Mesodermal cell (in vitro differentiated cells): Measurements from ENCODE around the gene LIG4.

ENCODE experiments used
- H3K27ac ChIP-seq: 2 replicates; pipeline ENCODE4 v1.7.0; 2013; ENCODE audit warnings: mild to moderate bottlenecking, low read depth, low read length, moderate library complexity; ENCODE audit not compliant: severe bottlenecking
- H3K36me3 ChIP-seq: 2 replicates; pipeline ENCODE4 v1.7.1; 2013; ENCODE audit warnings: mild to moderate bottlenecking, low read length, moderate library complexity; ENCODE audit not compliant: control insufficient read depth, insufficient read depth
- H3K4me1 ChIP-seq: one replicate; pipeline ENCODE4 v1.7.1; 2013; ENCODE audit warnings: mild to moderate bottlenecking, low read length; ENCODE audit not compliant: insufficient read depth, control insufficient read depth, poor library complexity, severe bottlenecking
- H3K4me3 ChIP-seq: 2 replicates; pipeline ENCODE4 v1.7.0; 2013; ENCODE audit warnings: low read length, control low read depth, mild to moderate bottlenecking; ENCODE audit not compliant: insufficient read depth, poor library complexity, severe bottlenecking; ENCODE audit errors: extremely low read depth
- H3K9me3 ChIP-seq: 2 replicates; pipeline ENCODE4 v1.7.1; 2013; ENCODE audit warnings: mild to moderate bottlenecking, low read length, moderate library complexity; ENCODE audit not compliant: control insufficient read depth
- WGBS, 2 experiments: methylation state at CpG; one replicate each; pipeline ENCODE4 v1.1.5; 2013; ENCODE audit warnings: missing lambda C conversion rate in 2 of 2; ENCODE audit not compliant: insufficient coverage in 2 of 2; 5-methylcytosine and 5-hydroxymethylcytosine counted together

The LIG4 gene

GRCh38 chr13:108194435-108194936 lies 20.9 kb downstream of the LIG4 start:
- Histone ChIP-seq H3K4me3 (no peak overlapping the region), H3K27ac (no peak overlapping the region), H3K4me1 (no peaks in the 10 kb centered on the region), H3K9me3 (peaks cover 14% of the 10 kb centered on the region), H3K36me3 (no peaks in the 10 kb centered on the region)
- 94% methylated on average over 4 to 5 of the region's 5 CpGs for WGBS, 2 experiments

- Histone ChIP-seq H3K36me3 (no peaks in the 10 kb centered on the region), H3K4me1 (no peaks in the 10 kb centered on the region), H3K27ac (no peak overlapping the region), H3K4me3 (no peak overlapping the region), H3K9me3 (peaks cover 14% of the 10 kb centered on the region)
Measured at GRCh38 chr13:108193806-108194205, 21.5 kb downstream of the LIG4 start.

- Histone ChIP-seq H3K9me3 (peaks cover 12% of the 10 kb centered on the region), H3K36me3 (no peaks in the 10 kb centered on the region), H3K27ac (no peak overlapping the region), H3K4me3 (no peak overlapping the region), H3K4me1 (no peaks in the 10 kb centered on the region)
- WGBS, 2 experiments = 88 to 90% methylated on average over 1 to 2 of the region's 3 CpGs
Measured at GRCh38 chr13:108190897-108191296, 24.4 kb downstream of the LIG4 start.

DNA sequence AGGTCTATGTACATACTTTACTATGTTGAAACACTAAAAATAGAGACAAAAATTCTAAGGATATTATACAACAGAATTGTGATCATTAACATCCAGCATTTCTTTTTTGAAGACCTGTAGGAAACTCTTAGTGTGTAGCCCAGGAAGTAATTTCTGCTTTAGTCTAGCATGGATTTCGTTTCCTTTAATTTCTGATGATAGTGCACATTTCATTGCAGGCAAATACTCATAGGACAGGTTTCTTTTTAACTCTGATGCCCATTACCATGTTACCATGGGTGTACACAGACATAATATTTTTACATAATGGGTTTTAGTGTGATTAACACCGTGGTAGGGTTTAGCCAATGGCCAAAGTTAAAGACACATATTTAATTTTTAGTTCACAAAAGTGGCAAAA lies 27.1 kb downstream of the LIG4 start:
- H3K4me3 ChIP-seq = no peak overlapping the region
- no peak overlapping the region for H3K27ac ChIP-seq
- no peaks in the 10 kb centered on the region for H3K9me3 ChIP-seq
- WGBS, 2 experiments = 50% methylated on average over 1 of the region's 2 CpGs; no CpG with 5 or more reads in 1 of the 2 experiments
- no peaks in the 10 kb centered on the region for H3K4me1 ChIP-seq
- H3K36me3 ChIP-seq = no peaks in the 10 kb centered on the region

DNA sequence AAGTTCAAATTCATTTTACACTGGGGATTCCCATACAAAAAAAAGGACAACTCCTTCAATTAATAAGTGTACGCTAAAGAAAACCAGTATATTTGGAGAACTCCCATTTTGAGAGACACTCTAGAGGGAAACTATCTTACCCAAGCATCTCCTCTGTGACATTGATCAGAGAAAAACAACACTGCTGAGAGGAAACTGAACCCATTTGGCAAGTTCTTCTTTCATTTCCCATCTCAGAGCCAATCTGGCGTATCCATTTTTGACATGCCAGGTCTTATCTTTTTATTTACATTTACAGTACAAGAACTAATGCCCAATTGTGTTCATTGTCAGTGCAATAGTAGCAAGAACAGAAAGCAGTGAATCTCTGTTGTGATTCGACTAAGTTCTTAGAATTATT lies 30.1 kb downstream of the LIG4 start:
- H3K4me3 ChIP-seq = no peak overlapping the region
- no peaks in the 10 kb centered on the region for H3K9me3 ChIP-seq
- no peaks in the 10 kb centered on the region for H3K4me1 ChIP-seq
- no peaks in the 10 kb centered on the region for H3K36me3 ChIP-seq
- 100% methylated on average over 1 of the region's 3 CpGs; no CpG with 5 or more reads in 1 of the 2 experiments for WGBS, 2 experiments
- no peak overlapping the region for H3K27ac ChIP-seq

GRCh38 chr13:108182652-108183051 lies 32.7 kb downstream of the LIG4 start:
- Histone ChIP-seq H3K4me3 (no peak overlapping the region), H3K27ac (no peak overlapping the region), H3K36me3 (no peaks in the 10 kb centered on the region), H3K9me3 (no peaks in the 10 kb centered on the region), H3K4me1 (no peaks in the 10 kb centered on the region)
- WGBS, 2 experiments = 90 to 93% methylated on average over 2 to 3 of the region's 3 CpGs

DNA sequence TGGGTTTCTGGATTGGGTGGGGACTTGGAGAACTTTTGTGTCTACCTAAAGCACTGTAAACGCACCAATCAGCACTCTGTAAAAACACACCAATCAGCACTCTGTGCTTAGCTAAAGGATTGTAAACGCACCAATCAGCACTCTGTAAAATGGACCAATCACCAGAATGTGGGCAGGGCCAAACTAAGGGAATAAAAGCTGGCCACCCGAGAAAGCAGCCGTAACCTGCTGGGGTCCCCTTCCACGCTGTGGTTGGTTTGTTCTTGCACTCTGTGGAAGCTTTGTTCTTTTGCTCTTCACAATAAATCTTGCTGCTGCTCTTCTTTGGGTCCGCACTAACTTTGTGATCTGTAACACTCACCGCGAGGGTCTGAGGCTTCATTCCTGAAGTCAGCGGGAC lies 37.3 kb downstream of the LIG4 start:
- Histone ChIP-seq H3K4me3 (no peak overlapping the region), H3K27ac (no peak overlapping the region), H3K36me3 (no peaks in the 10 kb centered on the region), H3K9me3 (no peaks in the 10 kb centered on the region), H3K4me1 (no peaks in the 10 kb centered on the region)
- 69 to 75% methylated on average over 4 to 7 of the region's 9 CpGs for WGBS, 2 experiments

GRCh38 chr13:108176685-108177274 lies 38.6 kb downstream of the LIG4 start:
- Histone ChIP-seq H3K36me3 (no peaks in the 10 kb centered on the region), H3K4me1 (no peaks in the 10 kb centered on the region), H3K27ac (no peak overlapping the region), H3K4me3 (no peak overlapping the region), H3K9me3 (no peaks in the 10 kb centered on the region)
- 40% methylated on average over 1 of the region's 8 CpGs; no CpG with 5 or more reads in 1 of the 2 experiments for whole genome bisulfite sequencing, 2 experiments

DNA sequence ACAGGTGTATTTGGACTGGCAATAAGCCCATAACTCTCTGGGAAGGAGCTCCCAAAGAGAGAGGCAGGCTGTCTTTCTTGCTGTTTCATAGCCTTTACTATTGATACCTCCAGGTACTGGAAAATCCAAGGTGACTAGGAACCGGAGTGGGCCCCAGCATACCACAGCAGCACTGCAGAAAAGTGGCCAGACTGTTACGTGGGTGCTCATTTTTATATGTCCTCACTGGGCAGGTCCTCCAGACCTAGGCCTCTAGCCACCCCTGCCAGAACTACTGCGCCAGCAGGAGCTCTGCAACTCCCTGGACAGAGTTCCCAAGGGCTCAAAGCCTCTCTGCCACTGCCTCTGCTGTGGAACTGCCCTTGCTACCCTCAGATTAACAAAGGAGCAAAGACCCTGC lies 46.4 kb downstream of the LIG4 start:
- no peak overlapping the region for H3K27ac ChIP-seq
- 80 to 81% methylated on average over 3 of the region's 3 CpGs for WGBS, 2 experiments
- H3K36me3 ChIP-seq = no peaks in the 10 kb centered on the region
- H3K4me1 ChIP-seq = no peaks in the 10 kb centered on the region
- no peaks in the 10 kb centered on the region for H3K9me3 ChIP-seq
- H3K4me3 ChIP-seq = no peak overlapping the region

DNA sequence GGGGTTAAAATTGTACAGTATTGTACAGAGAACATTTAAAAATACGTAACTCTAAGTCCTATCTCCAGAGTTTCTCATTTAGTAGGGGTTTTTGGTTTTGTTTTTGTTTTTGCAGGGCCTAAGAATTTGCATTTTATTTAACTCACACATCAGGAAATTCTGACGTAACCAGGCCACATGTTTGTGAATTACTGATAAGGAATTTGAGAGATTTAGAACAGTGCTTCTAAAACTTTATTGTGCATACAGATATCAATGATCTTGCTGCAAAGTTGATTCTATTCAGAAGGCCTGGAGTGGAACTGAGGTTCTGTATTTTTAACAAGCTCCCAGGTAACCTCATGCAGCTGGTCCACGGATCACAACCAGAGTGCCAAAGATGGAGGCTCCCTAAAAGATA lies 49.3 kb downstream of the LIG4 start:
- Histone ChIP-seq H3K27ac (no peak overlapping the region), H3K36me3 (no peaks in the 10 kb centered on the region), H3K4me3 (no peak overlapping the region), H3K9me3 (no peaks in the 10 kb centered on the region), H3K4me1 (no peaks in the 10 kb centered on the region)
- 100% methylated on average over 1 of the region's 3 CpGs for WGBS, 2 experiments

DNA sequence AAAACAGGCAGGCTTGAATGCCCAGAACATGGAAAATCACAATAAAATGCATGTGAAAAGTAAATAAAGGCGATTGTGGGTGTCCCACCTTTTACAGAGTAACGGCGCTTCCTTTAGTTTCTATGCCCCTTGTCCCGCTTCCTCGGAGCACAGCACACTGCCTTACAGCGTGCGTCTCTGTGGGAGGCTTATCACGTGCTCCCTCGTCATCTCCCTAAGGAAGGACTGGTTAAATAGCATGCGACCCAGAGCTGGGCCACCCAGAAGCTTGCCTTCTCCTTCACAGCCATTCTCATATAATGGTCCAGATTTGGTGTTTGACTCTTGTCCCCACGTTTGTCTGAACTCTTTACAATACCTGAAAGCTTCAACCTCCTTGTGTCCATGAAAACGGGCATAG lies 56.6 kb downstream of the LIG4 start:
- 85 to 86% methylated on average over 11 to 12 of the region's 12 CpGs for WGBS, 2 experiments
- Histone ChIP-seq H3K4me1 (no peaks in the 10 kb centered on the region), H3K4me3 (no peak overlapping the region), H3K36me3 (no peaks in the 10 kb centered on the region), H3K9me3 (no peaks in the 10 kb centered on the region), H3K27ac (no peak overlapping the region)
